PC-3 (cell line): ENCODE results near the gene HIVEP3. TPM values are rescaled to one million over a fixed set of nuclear protein-coding genes. Genes with fewer than 3 reads are reported as not detected.

Experiments used
- ATAC-seq: fragments of 200-7000 bp; cut with Tn5 transposase; 2 replicates; pipeline ENCODE4 v1.9.1; 2020; ENCODE audit warnings: mild to moderate bottlenecking, moderate library complexity
- BruUV-seq: library from RNA; stranded (reverse); fragments of 400-500 nt; replicated peaks from 2 replicates; lab custom pipeline; 2021; lab: Mats Ljungman, UMichigan
- CTCF ChIA-PET: fragments of 300-600 bp; sonication (Branson Sonifier 250); formaldehyde crosslinking; loops from one replicate; lab custom pipeline; 2022; ENCODE audit warnings: antibody characterized with exemption; lab: Charles Lee
- POLR2A ChIA-PET: fragments of 300-600 bp; sonication (Branson Sonifier 250); formaldehyde crosslinking; loops from one replicate; lab custom pipeline; 2022; ENCODE audit warnings: antibody characterized with exemption; ENCODE audit not compliant: unreplicated experiment; lab: Charles Lee
- DNase-seq: peaks from one replicate; pipeline ENCODE4 v3.0.0-alpha.2; 2015
- H2AFZ ChIP-seq: fragments of 300-600 bp; sonication (generic); 2 replicates; pipeline ENCODE4 v1.6.0; 2016; ENCODE audit warnings: antibody characterized with exemption, low read length
- H3F3A ChIP-seq: fragments of 300-600 bp; sonication (generic); one replicate; pipeline ENCODE4 v1.6.0; 2017; ENCODE audit warnings: antibody characterized with exemption, low read length, control low read depth, mild to moderate bottlenecking; ENCODE audit not compliant: unreplicated experiment
- H3K27ac ChIP-seq: fragments of 300-600 bp; sonication (generic); 2 replicates; pipeline ENCODE4 v1.5.1; 2016; ENCODE audit warnings: mild to moderate bottlenecking, low read length
- H3K27me3 ChIP-seq: fragments of 300-600 bp; sonication (generic); 2 replicates; pipeline ENCODE4 v1.6.1; 2016; ENCODE audit warnings: low read length, mixed read lengths
- H3K36me3 ChIP-seq: fragments of 300-600 bp; sonication (generic); 2 replicates; pipeline ENCODE4 v1.6.1; 2016; ENCODE audit warnings: low read depth, mixed run types, low read length, mixed read lengths
- H3K4me1 ChIP-seq: fragments of 300-600 bp; sonication (generic); 2 replicates; pipeline ENCODE4 v1.5.1; 2016; ENCODE audit warnings: low read length; ENCODE audit not compliant: insufficient read depth
- H3K4me2 ChIP-seq: fragments of 300-600 bp; sonication (generic); 2 replicates; pipeline ENCODE4 v1.6.0; 2016; ENCODE audit warnings: low read length
- H3K4me3 ChIP-seq: fragments of 300-600 bp; sonication (generic); 2 replicates; pipeline ENCODE4 v1.5.1; 2016; ENCODE audit warnings: mild to moderate bottlenecking, low read length, mixed read lengths
- H3K79me2 ChIP-seq: fragments of 300-600 bp; sonication (generic); 2 replicates; pipeline ENCODE4 v1.6.1; 2017; ENCODE audit warnings: low read length, mixed read lengths
- H3K9ac ChIP-seq: fragments of 300-600 bp; sonication (generic); 2 replicates; pipeline ENCODE4 v1.6.0; 2016; ENCODE audit warnings: mild to moderate bottlenecking, low read length
- H3K9me2 ChIP-seq: fragments of 300-600 bp; sonication (generic); replicated peaks from 2 replicates; pipeline ENCODE4 v1.6.1; 2016; ENCODE audit warnings: mixed run types, low read length, mixed read lengths
- H3K9me3 ChIP-seq: fragments of 300-600 bp; sonication (generic); 2 replicates; pipeline ENCODE4 v1.6.1; 2016; ENCODE audit warnings: low read length, mixed read lengths
- H4K20me1 ChIP-seq: fragments of 300-600 bp; sonication (generic); 2 replicates; pipeline ENCODE4 v1.6.1; 2016; ENCODE audit warnings: low read length, mixed read lengths
- EZH2 ChIP-seq: fragments of 300-600 bp; sonication (generic); IDR thresholded peaks from one replicate; pipeline ENCODE4 v1.6.1; 2017; ENCODE audit warnings: antibody characterized with exemption, mild to moderate bottlenecking, low read length; ENCODE audit not compliant: unreplicated experiment
- EZH2phosphoT487 ChIP-seq: fragments of 300-600 bp; sonication (generic); IDR thresholded peaks from 2 replicates; pipeline ENCODE4 v1.6.1; 2018; ENCODE audit warnings: mild to moderate bottlenecking, antibody characterized with exemption, low read length, borderline replicate concordance
- intact Hi-C: fragments of 100-400 bp; cut with micrococcal nuclease; formaldehyde crosslinking; loops from 2 replicates; pipeline ENCODE4 v1.9.0; 2023
- total RNA-seq: library from RNA; depleted of rRNA; stranded (reverse); fragments of >200 nt; gene quantifications from 2 replicates; pipeline ENCODE4 v1.2.3, GENCODE V29; 2014
- TF ChIP-seq, protein P1 (sequence below): fragments of 300-600 bp; sonication (generic); conservative IDR thresholded peaks from 2 replicates; pipeline ENCODE4 v1.5.1; 2017; ENCODE audit warnings: antibody characterized with exemption, low read depth, mild to moderate bottlenecking, low read length

HIVEP3 gene
- total RNA-seq, 1 experiment from 2014 or later: 9.8 TPM

DNA sequence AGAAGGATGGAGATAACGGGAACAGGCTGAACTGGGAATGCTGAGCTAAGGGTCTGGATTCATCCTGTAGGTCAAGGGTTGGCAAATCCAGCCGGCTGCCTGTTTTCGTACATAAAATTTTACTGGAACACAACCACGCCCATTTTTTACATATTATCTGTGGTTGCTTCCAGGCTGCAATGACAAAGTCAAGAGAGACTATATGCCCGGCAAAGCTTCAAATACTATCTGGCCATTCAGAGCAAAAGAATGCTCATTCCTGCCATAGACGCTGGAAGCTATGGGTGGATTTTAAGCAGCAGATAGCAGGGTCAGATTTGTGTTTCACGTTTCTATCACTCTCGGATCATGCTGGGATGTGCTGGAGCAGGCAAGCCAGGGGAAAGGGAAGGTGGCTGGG is 296.3 kb downstream of the HIVEP3 start:
- TF ChIP-seq, protein P1, sequence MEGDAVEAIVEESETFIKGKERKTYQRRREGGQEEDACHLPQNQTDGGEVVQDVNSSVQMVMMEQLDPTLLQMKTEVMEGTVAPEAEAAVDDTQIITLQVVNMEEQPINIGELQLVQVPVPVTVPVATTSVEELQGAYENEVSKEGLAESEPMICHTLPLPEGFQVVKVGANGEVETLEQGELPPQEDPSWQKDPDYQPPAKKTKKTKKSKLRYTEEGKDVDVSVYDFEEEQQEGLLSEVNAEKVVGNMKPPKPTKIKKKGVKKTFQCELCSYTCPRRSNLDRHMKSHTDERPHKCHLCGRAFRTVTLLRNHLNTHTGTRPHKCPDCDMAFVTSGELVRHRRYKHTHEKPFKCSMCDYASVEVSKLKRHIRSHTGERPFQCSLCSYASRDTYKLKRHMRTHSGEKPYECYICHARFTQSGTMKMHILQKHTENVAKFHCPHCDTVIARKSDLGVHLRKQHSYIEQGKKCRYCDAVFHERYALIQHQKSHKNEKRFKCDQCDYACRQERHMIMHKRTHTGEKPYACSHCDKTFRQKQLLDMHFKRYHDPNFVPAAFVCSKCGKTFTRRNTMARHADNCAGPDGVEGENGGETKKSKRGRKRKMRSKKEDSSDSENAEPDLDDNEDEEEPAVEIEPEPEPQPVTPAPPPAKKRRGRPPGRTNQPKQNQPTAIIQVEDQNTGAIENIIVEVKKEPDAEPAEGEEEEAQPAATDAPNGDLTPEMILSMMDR: no peak
- TF ChIP-seq EZH2 (no peak), EZH2phosphoT487 (no peak)
- peaks cover 38% of the 10 kb centered on the region for H3K4me1 ChIP-seq

GRCh38 chr1:41621791-41622190 is 296.9 kb downstream of the HIVEP3 start:
- no peaks in the 10 kb centered on the region for H3K36me3 ChIP-seq
- no peak overlapping the region for H3K4me3 ChIP-seq
- no peak overlapping the region for H3K27ac ChIP-seq
- intact Hi-C loops: no loop called here
- TF ChIP-seq EZH2phosphoT487 (no peak), EZH2 (no peak)
- TF ChIP-seq, protein P1: no peak
- no peak overlapping the region for H3K4me2 ChIP-seq
- H2AFZ ChIP-seq: no peak overlapping the region
- H4K20me1 ChIP-seq: no peaks in the 10 kb centered on the region; the same call in 1 of the 2 replicates
- no peaks in the 10 kb centered on the region for H3F3A ChIP-seq
- no peak overlapping the region for H3K9ac ChIP-seq
- DNase-seq (no peak), ATAC-seq (no peak)
- no peaks in the 10 kb centered on the region for H3K9me3 ChIP-seq
- no peaks in the 10 kb centered on the region for H3K9me2 ChIP-seq
- POLR2A ChIA-PET: no interaction called here
- H3K27me3 ChIP-seq: no peaks in the 10 kb centered on the region
- CTCF ChIA-PET: no interaction called here
- H3K4me1 ChIP-seq: peaks cover 31% of the 10 kb centered on the region
- no TSS peak for BruUV-seq
- H3K79me2 ChIP-seq: no peaks in the 10 kb centered on the region

More for the DNA sequence above, 296.3 kb downstream of the HIVEP3 start:
- POLR2A ChIA-PET: interaction anchor here (0.7 kb wide), 1 partner anchor 31 kb away, joined by 6 read pairs; no protein-coding TSS in a partner anchor
- no peak overlapping the region for H3K4me3 ChIP-seq
- H4K20me1 ChIP-seq: no peaks in the 10 kb centered on the region; the same call in 1 of the 2 replicates
- H3K9me2 ChIP-seq: no peaks in the 10 kb centered on the region
- peak overlapping the region; percentile 66 for H3K4me2 ChIP-seq
- ATAC-seq (peak; percentile 11; the same call in 1 of the 2 replicates), DNase-seq (peak; percentile 21)
- H3K27ac ChIP-seq: no peak overlapping the region
- CTCF ChIA-PET: no interaction called here
- no TSS peak for BruUV-seq
- intact Hi-C loops: no loop called here
- H3K27me3 ChIP-seq: no peaks in the 10 kb centered on the region
- H3K79me2 ChIP-seq: no peaks in the 10 kb centered on the region
- H3K9ac ChIP-seq: no peak overlapping the region
- H2AFZ ChIP-seq: no peak overlapping the region
- H3F3A ChIP-seq: no peaks in the 10 kb centered on the region
- H3K9me3 ChIP-seq: no peaks in the 10 kb centered on the region
- no peaks in the 10 kb centered on the region for H3K36me3 ChIP-seq

GRCh38 chr1:41621256-41621655 is 297.5 kb downstream of the HIVEP3 start:
- ChIA-PET CTCF (no interaction called here), POLR2A (no interaction called here)
- H3K4me3 ChIP-seq: no peak overlapping the region
- no peaks in the 10 kb centered on the region for H3K9me2 ChIP-seq
- H3K79me2 ChIP-seq: no peaks in the 10 kb centered on the region
- peaks cover 26% of the 10 kb centered on the region for H3K4me1 ChIP-seq
- H3K27me3 ChIP-seq: no peaks in the 10 kb centered on the region
- DNase-seq: no peak
- no peak overlapping the region for H3K27ac ChIP-seq
- no TSS peak for BruUV-seq
- ATAC-seq: no peak
- no peak for TF ChIP-seq EZH2phosphoT487
- TF ChIP-seq, protein P1: no peak
- TF ChIP-seq EZH2: no peak
- no peaks in the 10 kb centered on the region for H3K36me3 ChIP-seq
- H3K9ac ChIP-seq: no peak overlapping the region
- no peaks in the 10 kb centered on the region for H3K9me3 ChIP-seq
- H3F3A ChIP-seq: no peaks in the 10 kb centered on the region
- H3K4me2 ChIP-seq: no peak overlapping the region
- intact Hi-C loops: no loop called here
- no peak overlapping the region for H2AFZ ChIP-seq
- H4K20me1 ChIP-seq: no peaks in the 10 kb centered on the region; the same call in 1 of the 2 replicates
